ENCODE results near the gene HBB. TPM values are rescaled to one million over a fixed set of nuclear protein-coding genes. Genes with fewer than 3 reads are reported as not detected.

HBB gene
- total RNA-seq (2012; rRNA removed) (not detected in 2 replicates), polyA plus RNA-seq (2012; rRNA removed) (0.24 TPM in 1 of 2 replicates, not detected in the other), Bru-seq, nascent RNA (not detected), BruChase-seq, experiment 1, labeled RNA remaining after a 6-hour chase (not detected), BruChase-seq, experiment 2, labeled RNA remaining after a 2-hour chase (percentile 19 among the genes with signal in this experiment)
- 0.19 and 0.36 TPM in 2 replicates for polyA plus RNA-seq (2012; cell fraction: cytosol; rRNA removed)
- not detected in 2 replicates for polyA plus RNA-seq (2012; cell fraction: nucleus; rRNA removed; ENCODE audit: low replicate concordance)
- long read RNA-seq: 0 reads

- no peaks in the 10 kb centered on the region for H3K4me1 ChIP-seq (ENCODE audit: control insufficient read depth, insufficient read depth, low read length)
- H3K23ac ChIP-seq (ENCODE audit: low read depth, low read length): no peak within 1 kb of the TSS
- no peak for ATAC-seq (ENCODE audit: low read depth)
- H3K9ac ChIP-seq (ENCODE audit: low read depth, low read length): no peak within 1 kb of the TSS
- dilution Hi-C loops (cut with HindIII; ENCODE audit: low sequenced_read_pairs, unreplicated experiment): no loop called here
- no peaks in the 10 kb centered on the region for H3K9me3 ChIP-seq (ENCODE audit: control insufficient read depth, insufficient read depth, low read length)
- no peak within 1 kb of the TSS for H4K8ac ChIP-seq (ENCODE audit: low read depth in 2 of 2, low read length in 2 of 2)
- ChIA-PET CTCF (no interaction called here), POLR2A (ENCODE audit: unreplicated experiment) (no interaction called here)
- no peak within 1 kb of the TSS for H3K27ac ChIP-seq (ENCODE audit: insufficient read depth, low read length)
- H3K4me3 ChIP-seq (ENCODE audit: insufficient read depth, low read depth, low read length): no peak within 1 kb of the TSS
- H2AK9ac ChIP-seq (replicated peaks; ENCODE audit: low read depth, low read length, poor library complexity): no peak within 1 kb of the TSS
- H3K79me1 ChIP-seq (ENCODE audit: low read depth in 1 of 2, low read length in 2 of 2): no peaks in the 10 kb centered on the region
- TF ChIP-seq CEBPB (IDR thresholded peaks at IDR 0.05; ENCODE audit: low read depth, low read length): no peak
- no peak for TF ChIP-seq RAD21 (IDR thresholded peaks at IDR 0.05; ENCODE audit: low read length)
- no peak for TF ChIP-seq BHLHE40 (IDR thresholded peaks at IDR 0.05; ENCODE audit: low read depth, low read length)
- DNase-seq: no peak
- no peak within 1 kb of the TSS for H2BK15ac ChIP-seq (ENCODE audit: low read depth, low read length)
- intact Hi-C loops (cut with micrococcal nuclease): no loop called here
- H2AFZ ChIP-seq (replicated peaks; ENCODE audit: low read length, poor library complexity): no peak within 1 kb of the TSS
- H3K9me1 ChIP-seq (ENCODE audit: insufficient read depth, low read length): no peaks in the 10 kb centered on the region
- H3K56ac ChIP-seq (ENCODE audit: extremely low read depth, insufficient read depth, low read length): no peak within 1 kb of the TSS
- no peak within 1 kb of the TSS; the same call in 1 of the 2 replicates for H3K18ac ChIP-seq (ENCODE audit: low read depth, low read length)
- H2BK5ac ChIP-seq (ENCODE audit: low read depth, low read length, poor library complexity, severe bottlenecking): no peak within 1 kb of the TSS
- H4K20me1 ChIP-seq (ENCODE audit: insufficient read depth, low read length): no peaks in the 10 kb centered on the region
- H2AK5ac ChIP-seq (ENCODE audit: low read depth, low read length): peak within 1 kb of the TSS; percentile 39
- no peak within 1 kb of the TSS for H4K5ac ChIP-seq (ENCODE audit: low read depth, low read length)
- H4K91ac ChIP-seq (ENCODE audit: insufficient read depth, low read depth, low read length): no peak within 1 kb of the TSS
- no TSS peak for BruUV-seq (replicated peaks)
- H2BK120ac ChIP-seq (ENCODE audit: low read depth, low read length): peak within 1 kb of the TSS; percentile 6; the same call in 1 of the 2 replicates
- no peaks in the 10 kb centered on the region for H3K36me3 ChIP-seq (ENCODE audit: control insufficient read depth, insufficient read depth, low read length)
- in situ Hi-C loops (cut with MboI; ENCODE audit: low sequenced_read_pairs): no loop called here
- no peak within 1 kb of the TSS for H3K4me2 ChIP-seq (ENCODE audit: low read depth, low read length)
- no peak within 1 kb of the TSS; the same call in 1 of the 2 replicates for H2BK20ac ChIP-seq (ENCODE audit: low read depth, low read length)
- no peak within 1 kb of the TSS for H3K4ac ChIP-seq (ENCODE audit: low read depth, low read length)
- no CpG with 5 or more reads among the region's 3 CpGs for WGBS, 2 experiments (ENCODE audit: extremely low coverage in 2 of 2, insufficient read length in 1 of 2)
- no peaks in the 10 kb centered on the region for H3K27me3 ChIP-seq (ENCODE audit: control insufficient read depth, insufficient read depth, low read length)
- no peak within 1 kb of the TSS; the same call in 1 of the 2 replicates for H3K14ac ChIP-seq (replicated peaks; ENCODE audit: low read depth, low read length)
Measured at GRCh38 chr11:5226732-5227310, at the start of gene HBB. HBB (minus strand) TSS chr11:5227071; CDS start chr11:5227021, 50 bp downstream.
